HS-5 (cell line): ENCODE data around the gene RNF141.

ENCODE experiments used
- DNase-seq: peaks from one replicate; pipeline ENCODE4 v3.0.0-alpha.2; 2012; ENCODE audit warnings: low read depth

RNF141 gene

DNA sequence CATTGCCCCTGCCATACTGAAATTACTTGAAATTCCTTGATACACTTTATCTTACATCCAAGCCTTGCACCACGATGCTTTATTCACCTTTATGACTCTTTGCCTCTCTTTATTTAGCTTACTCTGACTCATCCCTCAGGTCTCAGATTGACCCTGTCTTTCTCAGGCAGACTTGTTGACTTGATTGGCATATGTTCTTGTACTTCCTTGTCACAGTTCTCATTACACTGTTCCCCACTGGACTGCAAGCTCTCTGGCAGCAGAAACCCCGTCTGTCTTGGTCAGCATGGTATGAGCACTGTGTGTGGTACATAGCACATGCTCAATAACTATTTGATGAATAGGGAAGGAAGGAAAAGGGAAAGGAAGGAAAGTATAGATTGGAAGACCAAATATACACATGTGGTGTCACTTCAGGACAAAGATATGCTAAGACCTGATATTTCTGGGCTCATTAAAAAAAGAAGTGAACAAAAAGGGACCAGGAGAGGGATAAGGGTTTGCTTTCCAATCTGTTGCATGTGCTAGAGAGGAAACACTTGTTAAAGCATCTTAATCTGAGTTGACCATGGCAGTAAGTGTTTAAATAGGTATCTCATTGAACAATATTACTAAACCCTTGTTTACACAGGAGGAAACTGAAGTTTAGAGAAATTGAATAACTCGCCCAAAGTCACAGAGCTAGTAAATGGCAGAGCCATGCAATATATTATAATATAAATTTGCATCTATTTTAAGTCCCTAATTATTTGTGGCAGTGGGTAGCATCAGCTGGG lies 20.2 kb upstream of the RNF141 start:
- DNase-seq, result no peak

DNA sequence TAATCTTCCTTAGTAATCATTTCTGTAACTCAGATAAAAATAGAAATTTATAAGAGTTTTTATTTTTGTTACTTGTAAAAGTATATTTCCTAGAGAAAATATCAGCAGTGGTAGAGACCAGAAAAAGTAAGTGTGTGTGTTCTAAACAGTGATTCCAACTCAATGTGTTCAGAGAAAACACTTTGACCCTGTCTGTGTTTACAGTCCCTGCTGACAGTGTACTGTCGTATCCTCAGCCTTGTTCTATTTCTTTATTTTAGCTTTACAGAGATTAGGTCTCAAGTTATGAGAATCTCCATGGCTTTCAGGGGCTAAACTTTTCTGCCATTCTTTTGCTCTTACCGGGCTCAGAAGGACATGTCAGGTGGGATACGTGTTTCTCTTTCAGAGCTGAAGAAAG lies 17.3 kb upstream of the RNF141 start:
- no peak for DNase-seq

DNA sequence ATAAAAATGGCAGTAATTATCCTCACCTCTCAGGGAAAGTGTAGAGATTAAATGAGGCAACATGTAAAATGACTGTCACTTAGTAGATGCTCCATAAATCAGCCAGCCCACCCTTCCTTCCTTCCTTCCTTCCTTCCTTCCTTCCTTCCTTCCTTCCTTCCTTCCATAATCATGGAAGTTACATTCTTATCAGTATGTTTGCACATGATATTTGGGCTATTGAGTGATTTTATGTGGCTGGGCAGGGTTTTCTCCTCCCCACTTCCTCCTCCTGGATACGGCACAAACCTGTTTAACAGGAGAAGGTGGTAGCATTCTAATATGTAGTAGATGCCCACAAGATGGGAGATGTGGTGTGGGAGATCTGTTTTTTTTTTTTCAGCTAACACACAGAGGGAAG lies 15.6 kb upstream of the RNF141 start:
- DNase-seq, result no peak

DNA sequence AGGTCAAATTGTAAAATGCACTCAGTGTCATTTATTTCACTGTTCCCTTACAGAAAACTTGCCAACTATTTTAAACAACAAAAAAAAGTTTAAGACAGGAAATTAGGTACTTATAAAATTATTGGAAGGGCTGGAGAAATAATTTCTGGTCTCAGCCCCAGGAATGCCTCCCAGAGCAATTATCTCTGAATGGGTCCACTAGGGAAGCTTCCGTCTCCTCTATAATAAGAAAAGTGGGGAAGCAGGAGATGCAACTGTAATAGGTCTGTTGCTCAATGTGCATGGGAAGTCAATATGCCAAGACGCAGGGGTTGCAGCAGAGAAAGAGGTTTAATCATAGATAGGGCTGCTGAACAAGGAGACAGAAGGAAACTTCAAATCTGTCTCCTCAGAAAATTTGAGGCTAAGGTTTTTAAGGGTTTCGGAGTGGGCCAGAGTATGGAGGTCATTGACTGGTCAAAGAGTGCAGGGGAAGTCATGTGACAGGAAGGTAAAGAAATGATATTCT lies 10.9 kb upstream of the RNF141 start:
- DNase-seq, result no peak

DNA sequence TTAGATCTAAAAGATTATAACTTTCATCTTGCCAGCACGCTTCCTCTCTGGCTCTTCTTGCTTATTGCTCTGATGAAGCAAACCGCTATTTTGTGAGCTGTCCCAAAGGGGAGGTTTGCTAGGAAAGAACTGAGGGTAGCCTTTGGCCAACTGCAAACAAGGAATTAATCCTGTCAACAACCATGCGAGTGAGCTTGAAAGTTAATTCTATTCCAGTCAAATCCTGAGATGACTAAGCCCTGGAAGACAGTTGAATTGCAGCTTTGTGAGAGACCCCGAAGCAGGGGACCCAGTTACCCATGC lies 10.3 kb upstream of the RNF141 start:
- DNase-seq, result no peak

DNA sequence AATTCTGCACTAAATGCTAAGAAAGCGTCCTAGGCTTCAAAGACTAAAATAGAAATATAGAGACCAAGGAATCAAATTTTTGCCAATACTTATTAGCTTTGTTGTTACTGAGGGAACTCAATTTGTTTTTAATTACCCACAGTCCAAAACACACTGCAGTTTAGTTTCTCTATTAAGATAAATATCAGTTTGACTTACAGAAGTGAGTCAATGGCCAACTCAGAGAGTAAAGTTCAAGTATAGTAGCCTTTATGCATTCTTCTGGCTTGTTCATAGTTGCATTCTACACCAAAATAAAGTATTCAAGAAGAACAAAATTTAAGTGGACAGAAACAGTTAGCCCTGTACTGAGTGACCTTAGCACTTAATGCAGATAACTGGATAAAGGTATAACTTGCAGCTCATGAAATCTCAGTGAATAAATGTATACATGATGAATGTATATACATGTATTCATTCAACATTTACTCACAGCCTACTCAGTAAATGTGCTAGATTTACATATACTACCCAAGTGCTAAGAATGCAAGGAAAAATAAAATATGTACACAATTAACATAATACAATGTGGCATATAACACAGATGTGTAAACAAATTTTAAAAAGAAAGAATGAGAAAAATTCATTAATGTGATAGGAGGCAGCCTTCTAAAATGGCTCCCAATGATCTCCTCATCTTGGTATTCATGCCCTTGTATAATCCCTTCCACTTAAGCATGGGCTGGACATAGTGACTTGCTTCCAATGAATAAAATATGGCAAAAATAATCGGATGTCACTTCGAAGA lies 9.7 kb upstream of the RNF141 start:
- DNase-seq, result peak; percentile 58

DNA sequence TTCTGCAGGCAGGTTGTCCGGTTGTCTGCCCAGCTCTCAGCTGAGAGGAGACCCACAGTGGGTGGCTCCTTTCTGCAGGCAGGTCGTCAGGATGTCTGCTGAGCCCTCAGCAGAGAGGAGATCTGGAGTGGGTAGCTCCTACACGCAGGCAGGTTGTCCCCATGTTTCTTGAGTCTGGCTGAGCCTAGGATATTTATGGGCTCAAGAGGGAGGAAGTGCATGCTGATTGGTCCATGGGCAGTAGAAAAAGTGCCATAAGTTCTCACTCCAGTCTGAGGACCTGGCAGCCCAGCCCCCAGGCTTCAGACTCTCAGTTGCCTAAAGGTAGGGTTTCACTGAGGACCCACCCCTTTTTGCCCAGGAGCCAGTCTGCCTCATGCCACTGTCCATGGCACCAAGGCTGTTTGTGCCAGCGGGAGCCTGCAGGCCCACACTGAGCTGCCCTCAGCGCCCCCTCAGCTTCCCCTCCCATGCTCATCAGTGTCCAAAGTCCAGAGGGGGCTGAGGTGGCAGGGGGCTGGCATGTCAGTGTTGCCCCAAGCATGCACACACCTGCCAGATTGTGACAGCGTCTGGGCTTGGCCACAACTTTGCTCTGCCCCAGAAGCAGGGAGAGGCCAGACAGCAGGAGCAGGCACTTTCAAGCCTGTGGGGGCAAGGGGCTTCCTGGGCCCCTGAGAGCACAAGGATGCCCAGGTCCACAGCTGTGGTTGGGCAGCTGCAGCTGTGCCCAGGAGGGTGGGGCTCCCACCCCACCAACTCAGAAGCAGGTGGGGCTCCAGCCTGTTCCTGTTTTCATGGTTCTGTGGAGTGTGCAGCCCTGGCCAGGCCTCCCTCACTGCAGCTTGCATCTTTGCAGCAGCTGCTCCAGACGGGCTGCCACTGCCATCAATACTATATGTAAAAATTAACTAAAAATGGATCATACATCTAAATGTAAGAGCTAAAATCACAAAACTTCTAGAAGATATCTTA lies 3.8 kb upstream of the RNF141 start:
- no peak for DNase-seq

DNA sequence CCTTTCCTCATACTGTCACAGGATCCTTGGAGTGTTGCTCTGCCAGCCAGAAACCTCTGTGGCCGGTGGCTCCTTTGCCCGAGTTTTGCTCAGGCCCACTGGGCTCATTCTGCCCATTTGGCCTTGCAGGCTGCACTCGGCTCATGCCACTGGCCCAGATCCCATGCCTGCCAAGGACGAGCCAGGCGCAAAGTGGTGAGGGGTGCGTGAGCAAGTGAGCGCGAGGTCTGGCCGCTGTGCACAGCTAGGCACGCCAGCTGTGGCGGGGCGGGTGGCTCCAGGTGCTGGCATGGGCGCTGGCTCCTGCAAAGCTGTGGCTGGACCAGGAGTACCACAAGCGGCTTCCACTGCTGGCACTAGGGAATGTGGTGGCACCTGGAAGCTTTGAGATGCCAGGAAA lies 2.8 kb upstream of the RNF141 start:
- no peak for DNase-seq

DNA sequence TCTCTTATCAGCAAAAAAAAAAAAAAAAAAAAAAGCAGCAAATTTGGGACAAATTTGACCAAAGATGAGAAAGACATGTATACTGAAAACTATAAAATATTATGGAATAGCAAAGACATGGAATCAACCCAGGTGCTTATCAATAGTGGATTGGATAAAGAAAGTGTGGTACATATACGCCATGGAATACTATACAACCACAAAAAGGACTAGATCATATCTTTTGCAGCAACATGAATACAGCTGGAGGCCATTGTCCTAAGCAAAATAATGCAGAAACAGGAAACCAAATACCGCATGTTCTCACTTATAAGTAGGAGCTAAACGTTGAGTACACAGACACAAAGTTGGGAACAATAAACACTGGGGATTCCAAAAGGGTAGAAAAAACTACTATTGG lies 1.8 kb upstream of the RNF141 start:
- DNase-seq, result no peak

DNA sequence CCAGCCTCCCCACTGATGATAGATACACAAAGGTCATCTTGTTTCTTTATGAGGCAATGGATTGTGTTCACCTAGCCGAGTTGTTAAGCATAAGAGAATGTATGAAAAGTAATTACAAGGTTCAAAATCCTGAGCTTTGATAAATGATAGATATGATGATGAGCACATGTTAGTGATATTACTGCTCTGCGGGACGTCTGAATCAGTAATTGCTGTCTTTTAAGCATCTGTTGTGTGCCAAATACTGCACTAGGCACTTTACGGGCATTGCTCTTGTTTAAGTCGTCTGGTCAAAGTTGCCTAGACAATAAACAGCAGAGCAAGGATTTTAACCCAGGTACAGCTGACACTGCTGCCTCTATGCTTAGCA lies 559 bp upstream of the RNF141 start:
- no peak for DNase-seq

DNA sequence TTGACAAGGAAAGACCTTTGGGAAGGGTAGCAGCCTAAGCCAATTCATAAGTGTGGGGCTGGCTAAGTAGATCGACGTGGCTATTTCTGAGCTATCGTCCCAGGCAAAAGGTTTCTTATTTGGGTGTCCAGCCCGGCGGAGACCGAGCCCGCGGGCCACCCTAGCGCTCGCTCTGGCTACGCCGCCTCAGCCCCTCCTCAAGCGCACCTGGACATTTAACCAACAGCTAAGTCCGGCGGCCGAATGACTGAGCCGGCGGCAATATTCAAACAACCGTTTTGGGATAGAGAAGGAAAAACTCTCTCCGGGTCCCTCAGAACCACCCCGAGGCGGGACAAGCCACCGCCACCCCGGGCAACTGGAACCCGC lies 457 bp downstream of the RNF141 start:
- DNase-seq, result no peak

DNA sequence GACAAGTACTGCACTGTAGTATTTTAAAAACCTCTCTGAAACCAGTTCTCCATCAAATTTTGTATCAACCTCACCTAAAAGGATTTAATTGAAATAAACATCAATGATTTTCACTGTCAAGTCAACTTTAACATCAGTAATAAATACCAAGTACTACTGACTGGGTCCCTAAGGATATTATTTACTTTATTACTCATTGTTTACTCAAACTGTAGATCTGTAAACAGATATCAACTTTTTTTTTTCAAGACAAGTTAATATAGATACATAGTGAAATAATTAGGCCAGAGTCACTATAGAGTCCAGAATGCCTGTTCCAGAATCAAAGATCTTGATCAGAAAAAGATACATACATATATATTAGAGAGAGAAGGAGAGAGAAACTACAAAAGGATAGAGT lies 1.6 kb downstream of the RNF141 start:
- DNase-seq, result no peak

DNA sequence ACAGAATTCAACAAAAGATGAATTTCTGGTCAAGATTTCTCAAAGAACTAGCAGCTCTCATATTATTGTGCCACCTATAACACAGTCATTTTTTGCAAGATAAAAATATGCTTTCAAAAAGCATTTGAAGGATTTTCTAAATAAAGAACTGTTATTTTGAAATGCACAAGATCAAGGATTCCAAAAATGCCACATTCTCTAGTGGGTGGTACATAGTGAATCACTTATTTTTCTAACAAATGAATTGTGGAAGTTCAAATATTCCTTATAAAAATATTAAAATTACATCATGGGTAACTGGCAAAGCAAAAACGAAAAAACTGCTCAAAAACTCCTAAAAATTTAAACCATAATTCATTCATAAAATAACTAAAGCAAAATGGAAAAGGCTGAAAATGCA lies 2.1 kb downstream of the RNF141 start:
- DNase-seq, result no peak

DNA sequence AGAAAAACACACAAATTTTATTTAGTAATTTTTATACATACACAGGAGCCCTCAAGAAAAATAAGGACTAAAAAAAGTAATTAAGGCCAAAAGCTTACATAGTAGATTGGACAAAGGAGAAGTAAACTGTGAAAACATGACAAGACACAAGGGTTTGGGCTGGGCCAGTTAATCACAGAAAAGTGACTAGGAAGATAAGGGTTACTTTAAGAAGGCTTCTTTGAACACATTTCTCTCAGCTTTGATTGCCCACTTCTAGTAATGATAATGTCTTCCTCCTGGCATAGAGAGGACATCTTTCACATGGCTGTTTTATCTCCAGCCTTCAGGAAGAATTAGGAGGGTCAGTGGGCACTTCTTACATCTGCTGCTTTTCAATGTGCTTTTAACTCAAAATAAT lies 3.4 kb downstream of the RNF141 start:
- no peak for DNase-seq

DNA sequence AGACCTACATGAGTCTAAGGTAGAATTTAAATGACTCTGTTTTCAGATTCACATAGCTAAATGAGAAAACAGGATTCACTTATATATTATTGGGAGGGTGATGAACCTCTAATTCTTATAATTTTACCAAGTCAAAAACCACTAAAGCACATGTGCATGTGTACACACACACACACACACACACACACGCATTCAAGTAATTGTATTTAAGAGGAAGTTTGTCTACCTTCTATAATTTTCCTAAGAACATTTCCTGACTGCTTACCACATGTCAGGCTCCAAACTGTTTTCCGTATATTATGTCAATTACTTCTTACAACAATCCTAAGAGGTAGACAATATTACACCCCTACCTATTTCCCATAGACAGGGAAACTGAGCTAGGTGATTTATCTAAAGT lies 6.7 kb downstream of the RNF141 start:
- no peak for DNase-seq

DNA sequence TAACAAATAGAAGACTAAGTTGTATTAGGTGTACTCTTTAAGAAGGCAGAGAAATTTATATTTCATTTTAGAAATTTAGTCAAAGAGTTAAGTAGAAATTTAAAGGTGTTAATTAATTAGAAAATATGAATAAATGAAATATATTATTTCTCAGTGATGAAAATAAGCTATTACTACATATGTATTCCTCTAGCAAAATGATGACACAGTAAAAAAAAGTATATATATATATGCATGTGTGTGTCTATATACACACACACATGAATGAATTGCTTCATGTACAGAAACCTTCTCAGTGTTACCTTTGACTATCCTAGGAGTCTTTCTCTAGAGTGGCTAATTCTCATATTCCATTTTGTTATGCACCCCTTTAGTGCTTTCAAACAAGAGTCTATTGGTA lies 7.7 kb downstream of the RNF141 start:
- DNase-seq, result no peak

DNA sequence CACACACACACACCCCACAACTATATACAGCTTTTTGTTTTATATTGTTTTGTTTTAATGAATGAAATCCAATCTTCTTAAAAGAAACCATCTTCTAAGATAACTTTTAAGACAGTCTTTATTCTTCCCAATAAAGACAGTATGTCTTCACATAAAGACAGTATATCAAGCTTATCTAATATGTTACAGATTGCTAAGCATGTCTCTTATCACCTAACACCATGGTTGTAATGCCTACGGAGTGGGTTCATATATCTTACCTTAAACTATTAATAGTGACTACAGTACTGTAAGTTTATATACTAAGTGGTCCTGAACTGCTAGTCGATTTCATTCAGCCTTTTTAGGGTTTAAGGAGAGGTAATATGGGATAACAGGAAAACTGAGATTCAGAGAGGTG lies 8.5 kb downstream of the RNF141 start:
- no peak for DNase-seq

DNA sequence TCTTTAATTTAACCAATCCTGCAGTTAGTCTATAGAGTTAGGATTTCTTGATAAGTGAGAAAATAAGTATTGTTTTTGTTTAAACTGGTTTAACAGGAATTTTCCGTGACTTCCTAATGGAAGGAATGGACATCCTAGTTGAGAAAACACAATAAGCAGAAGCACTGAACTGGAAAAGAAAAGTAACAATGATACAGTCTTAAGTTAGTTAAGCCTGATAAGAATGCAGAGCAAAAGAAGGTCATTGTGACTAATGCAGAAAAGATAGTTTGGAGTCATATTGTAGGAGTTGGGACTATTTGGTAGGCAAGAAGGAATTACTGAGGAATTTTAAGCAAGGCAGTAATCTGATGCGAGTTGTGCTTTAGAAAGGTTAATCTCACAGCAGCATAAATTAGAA lies 11.7 kb downstream of the RNF141 start:
- no peak for DNase-seq

DNA sequence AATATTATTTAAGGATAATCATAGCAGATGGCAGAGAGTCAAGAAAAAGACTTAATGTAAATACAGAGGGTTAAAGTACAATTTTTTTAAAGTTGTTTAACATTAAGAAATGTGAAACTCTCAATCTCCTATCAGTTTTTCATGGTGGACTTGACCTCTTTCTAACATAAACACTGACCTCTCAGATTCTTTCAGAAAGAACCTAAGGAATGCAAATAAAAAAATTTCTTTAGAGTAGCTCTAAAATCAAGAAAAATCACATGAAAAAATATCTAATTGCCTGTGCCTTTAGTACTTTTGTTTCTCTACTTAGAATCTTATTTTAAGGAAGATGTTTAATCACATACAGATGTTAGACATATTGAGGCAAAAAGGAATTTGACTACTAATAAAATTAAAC lies 12.9 kb downstream of the RNF141 start:
- no peak for DNase-seq

DNA sequence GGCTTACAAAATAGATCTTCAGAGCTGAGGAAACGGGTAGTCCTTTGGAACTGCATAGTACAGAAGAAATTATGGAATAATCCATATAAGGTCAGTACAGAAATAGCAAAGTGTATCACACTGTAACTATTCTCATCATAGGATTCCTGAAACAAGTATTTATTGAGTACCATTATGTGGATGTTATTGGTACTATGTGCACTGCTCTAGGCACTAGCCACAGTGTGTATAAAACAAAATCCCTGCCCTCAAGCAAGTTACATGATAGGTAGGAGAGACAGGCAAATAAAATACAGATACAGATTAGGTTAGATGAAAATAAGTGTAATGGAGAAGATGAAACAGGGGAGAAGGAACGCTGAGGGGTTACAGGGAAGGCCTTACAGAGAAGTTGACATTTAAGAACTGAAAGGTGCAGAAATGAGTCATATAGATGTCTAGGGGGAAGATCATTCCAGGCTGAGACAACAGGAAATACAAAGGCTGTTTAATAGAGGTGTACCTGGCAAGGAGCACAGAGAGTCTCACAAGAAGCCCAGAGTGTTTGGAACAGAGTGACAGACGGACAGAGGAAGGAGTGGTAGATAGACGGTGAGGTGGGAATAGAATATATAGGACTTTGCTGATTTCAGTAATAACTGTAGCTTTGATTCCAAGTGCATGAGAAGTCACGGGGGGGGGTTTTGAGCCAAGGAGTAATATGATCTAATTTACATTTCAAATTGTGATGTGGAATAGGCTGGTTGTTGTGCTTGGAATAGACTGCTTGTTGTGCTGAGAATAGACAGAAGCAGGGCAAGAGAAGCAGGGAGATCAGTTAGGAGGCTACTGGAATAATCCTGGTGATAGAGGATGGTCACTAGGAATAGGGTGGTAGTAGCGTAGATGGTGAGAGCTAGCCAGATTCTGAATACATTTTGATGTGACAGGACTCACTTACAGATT lies 13.7 kb downstream of the RNF141 start:
- no peak for DNase-seq

DNA sequence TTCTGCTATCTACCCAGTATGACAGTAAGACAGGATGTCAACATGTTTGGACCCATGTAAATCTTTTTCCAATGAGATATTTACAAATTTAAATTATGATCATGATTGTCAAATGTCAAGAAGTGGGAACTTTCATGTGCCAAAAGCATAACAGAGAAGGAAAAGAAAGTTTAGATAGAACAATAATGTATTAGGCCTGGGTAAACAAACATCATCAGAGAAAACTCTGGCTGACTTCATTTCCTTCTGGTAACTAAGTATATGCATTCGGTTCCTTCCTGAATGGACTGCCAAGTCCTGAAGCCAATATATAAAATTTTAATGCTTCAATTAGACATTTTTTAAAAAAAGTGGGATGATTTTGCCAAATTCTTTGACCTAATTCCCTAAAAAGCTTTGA lies 16.5 kb downstream of the RNF141 start:
- no peak for DNase-seq

DNA sequence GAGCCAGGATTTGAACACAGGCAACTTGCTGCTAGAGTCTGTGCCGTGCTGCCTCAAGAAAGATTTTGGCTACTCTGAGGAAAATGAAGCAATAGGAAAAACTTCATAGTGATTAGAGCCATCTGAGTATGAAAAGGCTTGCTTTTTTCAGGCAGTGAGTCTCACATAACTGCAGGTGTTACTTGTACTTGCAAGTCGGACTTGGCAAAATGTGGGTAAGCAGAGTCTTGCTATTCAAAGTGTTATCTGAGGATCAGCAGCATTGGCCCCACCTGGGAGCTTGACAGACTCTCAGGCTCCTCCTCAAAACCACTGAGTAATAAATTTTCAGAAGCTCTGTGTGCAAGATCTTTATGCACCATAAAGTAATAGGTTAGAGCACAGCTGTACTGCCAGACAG lies 18.1 kb downstream of the RNF141 start:
- DNase-seq, result no peak
